Measurements from ENCODE around the gene CSMD2. TPM values are rescaled to one million over a fixed set of nuclear protein-coding genes. Genes with fewer than 3 reads are reported as not detected.

Gene CSMD2
- total and polyA plus RNA-seq, 7 donors = 0.02 to 0.32 (median 0.10) TPM

DNA sequence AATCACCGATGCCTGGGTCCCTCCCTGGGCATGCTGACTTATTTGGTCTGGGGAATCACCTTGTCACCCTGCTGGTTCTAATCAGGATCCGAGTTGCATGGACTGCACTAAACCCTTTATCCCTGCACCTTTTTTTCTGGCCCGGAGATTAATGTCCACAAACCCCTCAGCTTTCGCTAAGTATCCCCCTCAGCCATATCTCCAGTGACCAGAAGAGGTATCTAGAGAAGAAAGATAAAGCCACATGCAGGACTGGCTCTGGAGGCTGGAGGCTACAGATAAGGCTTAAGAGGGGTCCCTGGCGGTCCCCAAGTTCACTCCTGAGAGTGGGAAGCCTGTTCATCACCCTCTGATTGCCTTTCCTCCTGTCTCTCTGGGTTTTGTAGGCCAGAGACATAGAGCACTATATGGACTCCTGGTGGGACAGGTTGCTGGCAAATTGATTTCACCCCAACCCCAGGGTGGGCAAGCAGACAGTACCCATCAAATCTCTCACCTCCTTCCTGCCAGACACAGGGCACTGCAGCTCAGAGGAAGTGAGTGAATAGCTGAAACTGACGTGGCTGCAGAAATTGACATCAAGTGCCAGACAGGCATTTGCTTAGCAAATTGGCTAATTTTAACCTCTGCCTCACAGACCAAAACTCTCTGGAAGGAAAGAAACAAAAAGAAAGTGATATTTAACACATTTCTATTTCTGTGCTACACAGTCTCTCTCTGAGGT, 262.4 kb downstream of the CSMD2 start:
- 69 to 73% (median 69%) methylated on average over 6 of the region's 6 CpGs for WGBS, 3 donors
- intact Hi-C loops (cut with DNase I) = no loop called here
- H3K9me3 ChIP-seq = no peaks in the 10 kb centered on the region
- DNase-seq (no peak), ATAC-seq (no peak)
- TF ChIP-seq, protein P1, sequence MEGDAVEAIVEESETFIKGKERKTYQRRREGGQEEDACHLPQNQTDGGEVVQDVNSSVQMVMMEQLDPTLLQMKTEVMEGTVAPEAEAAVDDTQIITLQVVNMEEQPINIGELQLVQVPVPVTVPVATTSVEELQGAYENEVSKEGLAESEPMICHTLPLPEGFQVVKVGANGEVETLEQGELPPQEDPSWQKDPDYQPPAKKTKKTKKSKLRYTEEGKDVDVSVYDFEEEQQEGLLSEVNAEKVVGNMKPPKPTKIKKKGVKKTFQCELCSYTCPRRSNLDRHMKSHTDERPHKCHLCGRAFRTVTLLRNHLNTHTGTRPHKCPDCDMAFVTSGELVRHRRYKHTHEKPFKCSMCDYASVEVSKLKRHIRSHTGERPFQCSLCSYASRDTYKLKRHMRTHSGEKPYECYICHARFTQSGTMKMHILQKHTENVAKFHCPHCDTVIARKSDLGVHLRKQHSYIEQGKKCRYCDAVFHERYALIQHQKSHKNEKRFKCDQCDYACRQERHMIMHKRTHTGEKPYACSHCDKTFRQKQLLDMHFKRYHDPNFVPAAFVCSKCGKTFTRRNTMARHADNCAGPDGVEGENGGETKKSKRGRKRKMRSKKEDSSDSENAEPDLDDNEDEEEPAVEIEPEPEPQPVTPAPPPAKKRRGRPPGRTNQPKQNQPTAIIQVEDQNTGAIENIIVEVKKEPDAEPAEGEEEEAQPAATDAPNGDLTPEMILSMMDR (IDR thresholded peaks at IDR 0.05) = no peak
- no peak overlapping the region for H3K27ac ChIP-seq
- H3K4me3 ChIP-seq = no peak overlapping the region
- no peaks in the 10 kb centered on the region for H3K4me1 ChIP-seq
- H3K27me3 ChIP-seq (ENCODE audit: insufficient read depth in 3 of 3, low read length in 2 of 3) = peaks cover 0 to 11% (median 0%) of the 10 kb centered on the region in 3 donors
- no peaks in the 10 kb centered on the region for H3K36me3 ChIP-seq (ENCODE audit: insufficient read depth in 1 of 2, low read depth in 1 of 2)

DNA sequence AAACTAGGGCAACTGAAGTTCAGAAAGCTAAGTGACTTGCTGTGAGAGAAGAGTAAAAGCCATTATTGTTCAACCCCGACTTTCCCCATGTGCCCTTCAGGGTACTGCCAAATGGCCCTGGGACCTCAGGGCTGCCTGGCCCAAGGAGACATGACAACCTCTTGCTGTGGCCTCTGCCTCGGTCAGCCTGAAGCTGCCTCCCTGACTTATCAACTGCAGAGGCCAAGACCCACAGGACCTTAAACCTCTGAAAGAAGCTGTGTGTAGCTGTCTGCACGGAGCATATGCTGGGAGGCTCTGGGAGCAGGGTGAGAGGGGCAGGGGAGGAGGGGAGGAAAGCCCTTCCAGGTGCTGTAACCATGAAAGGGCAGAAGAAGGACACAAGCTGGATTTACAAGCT, 265.3 kb downstream of the CSMD2 start:
- DNase-seq (no peak), ATAC-seq (no peak)
- WGBS, 3 donors = 77 to 79% (median 79%) methylated on average over 3 of the region's 3 CpGs
- H3K27me3 ChIP-seq (ENCODE audit: insufficient read depth in 3 of 3, low read length in 2 of 3) = peaks cover 0 to 6% (median 1%) of the 10 kb centered on the region in 3 donors
- intact Hi-C loops (cut with DNase I) = no loop called here
- H3K4me1 ChIP-seq = no peaks in the 10 kb centered on the region
- H3K36me3 ChIP-seq (ENCODE audit: insufficient read depth in 1 of 2, low read depth in 1 of 2) = no peaks in the 10 kb centered on the region
- H3K27ac ChIP-seq = no peak overlapping the region
- TF ChIP-seq, protein P1 (IDR thresholded peaks at IDR 0.05) = no peak
- H3K9me3 ChIP-seq = no peaks in the 10 kb centered on the region
- no peak overlapping the region for H3K4me3 ChIP-seq

GRCh38 chr1:33898881-33899280, 266.1 kb downstream of the CSMD2 start:
- H3K27ac ChIP-seq = no peak overlapping the region
- no peaks in the 10 kb centered on the region for H3K4me1 ChIP-seq
- no peaks in the 10 kb centered on the region for H3K36me3 ChIP-seq (ENCODE audit: insufficient read depth in 1 of 2, low read depth in 1 of 2)
- intact Hi-C loops (cut with DNase I) = no loop called here
- TF ChIP-seq, protein P1 (IDR thresholded peaks at IDR 0.05) = no peak
- no peak for ATAC-seq
- 55 to 67% (median 57%) methylated on average over 9 of the region's 9 CpGs for WGBS, 3 donors
- H3K9me3 ChIP-seq = no peaks in the 10 kb centered on the region
- H3K4me3 ChIP-seq = no peak overlapping the region
- H3K27me3 ChIP-seq (ENCODE audit: insufficient read depth in 3 of 3, low read length in 2 of 3) = peaks cover 0 to 2% (median 1%) of the 10 kb centered on the region in 3 donors
- DNase-seq = no peak

DNA sequence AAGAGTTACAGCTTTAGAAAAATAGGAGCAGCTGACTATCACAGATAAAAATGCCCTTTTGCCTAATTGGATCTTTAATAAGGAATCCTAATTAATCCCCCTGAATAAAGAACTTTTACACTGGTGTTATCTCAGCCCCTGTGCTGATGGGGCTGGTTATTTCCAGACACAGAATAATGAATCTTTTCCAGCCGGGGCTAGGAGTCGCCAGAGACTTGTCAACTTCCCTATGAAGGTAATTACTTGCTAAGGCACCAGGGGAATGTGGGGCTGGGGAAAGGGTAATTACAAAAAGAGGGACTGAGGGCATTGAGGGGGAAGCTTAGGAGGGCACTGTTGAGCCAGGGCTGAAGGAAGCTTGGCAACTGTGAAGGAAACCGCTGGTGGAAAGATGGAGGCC, 266.6 kb downstream of the CSMD2 start:
- Histone ChIP-seq H3K27ac (no peak overlapping the region), H3K9me3 (no peaks in the 10 kb centered on the region), H3K4me3 (no peak overlapping the region), H3K27me3 (ENCODE audit: insufficient read depth in 3 of 3, low read length in 2 of 3) (peaks cover 0 to 1% (median 0%) of the 10 kb centered on the region in 3 donors), H3K4me1 (no peaks in the 10 kb centered on the region), H3K36me3 (ENCODE audit: insufficient read depth in 1 of 2, low read depth in 1 of 2) (no peaks in the 10 kb centered on the region)
- 63 to 80% (median 76%) methylated on average over 3 of the region's 3 CpGs for WGBS, 3 donors
- TF ChIP-seq, protein P1 (IDR thresholded peaks at IDR 0.05) = no peak
- DNase-seq = no peak
- ATAC-seq = no peak
- intact Hi-C loops (cut with DNase I) = no loop called here

Data from psoas muscle (tissue), 8 donors.